GM19025 (cell line): ENCODE measurements around the gene LRRFIP1.
"Not testable (repeated sequence)": the region's sequence is repeated elsewhere in the genome, so short reads cannot be mapped to it uniquely, and the experiment has no call there.

Experiments
- ATAC-seq: cut with Tn5 transposase; IDR thresholded peaks from one replicate; pipeline ENCODE4 v1.9.1; 2021; ENCODE audit warnings: mild to moderate bottlenecking, low read depth, moderate library complexity; ENCODE audit not compliant: unreplicated experiment

The LRRFIP1 gene, protein sequence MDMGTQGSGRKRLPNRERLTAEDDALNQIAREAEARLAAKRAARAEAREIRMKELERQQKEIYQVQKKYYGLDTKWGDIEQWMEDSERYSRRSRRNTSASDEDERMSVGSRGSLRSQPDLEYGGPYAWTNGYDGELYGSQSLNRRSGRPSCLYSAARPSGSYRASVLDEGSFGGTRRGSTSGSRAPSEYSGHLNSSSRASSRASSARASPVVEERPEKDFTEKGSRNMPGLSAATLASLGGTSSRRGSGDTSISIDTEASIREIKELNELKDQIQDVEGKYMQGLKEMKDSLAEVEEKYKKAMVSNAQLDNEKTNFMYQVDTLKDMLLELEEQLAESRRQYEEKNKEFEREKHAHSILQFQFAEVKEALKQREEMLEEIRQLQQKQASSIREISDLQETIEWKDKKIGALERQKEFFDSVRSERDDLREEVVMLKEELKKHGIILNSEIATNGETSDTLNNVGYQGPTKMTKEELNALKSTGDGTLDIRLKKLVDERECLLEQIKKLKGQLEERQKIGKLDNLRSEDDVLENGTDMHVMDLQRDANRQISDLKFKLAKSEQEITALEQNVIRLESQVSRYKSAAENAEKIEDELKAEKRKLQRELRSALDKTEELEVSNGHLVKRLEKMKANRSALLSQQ

DNA sequence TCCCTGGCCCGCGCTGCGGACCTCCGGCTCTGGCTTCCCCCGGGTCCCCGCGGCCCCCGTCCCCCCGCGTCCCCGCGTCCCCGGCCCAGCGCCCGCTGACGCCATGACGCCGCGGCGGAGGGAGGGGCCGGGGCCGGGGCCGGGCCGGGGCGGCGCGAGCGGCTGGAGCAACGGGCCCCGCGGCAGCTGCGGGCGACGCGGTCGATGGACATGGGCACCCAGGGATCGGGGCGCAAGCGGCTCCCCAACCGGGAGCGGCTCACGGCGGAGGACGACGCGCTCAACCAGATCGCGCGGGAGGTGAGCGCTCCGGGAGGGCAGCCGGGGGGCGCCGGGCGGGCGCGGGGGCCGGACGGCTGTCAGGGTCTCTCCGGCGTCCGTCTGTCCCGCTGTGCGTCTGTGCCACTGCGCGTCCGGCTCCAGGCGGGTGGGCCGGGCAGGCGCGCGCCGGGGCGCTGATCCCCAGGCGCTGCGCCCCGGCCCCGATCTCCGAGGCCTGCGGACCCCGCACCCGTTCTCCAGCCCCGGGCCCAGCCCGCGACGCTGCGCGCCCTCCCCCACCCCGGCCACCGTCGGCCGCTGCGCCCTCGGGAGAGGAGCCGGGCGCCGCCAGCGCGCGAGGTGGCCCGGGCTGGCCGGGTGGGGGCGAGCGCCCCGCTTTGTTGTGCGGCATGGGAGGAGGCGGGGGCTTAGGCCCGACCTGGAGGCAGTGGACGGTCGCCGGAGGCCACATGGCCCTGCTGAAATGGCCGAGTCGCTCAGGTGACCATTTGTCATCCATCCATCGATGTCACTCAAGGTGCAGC is at the start of gene LRRFIP1:
Gene LRRFIP1, plus strand, starts transcription at position 147 of the 806 bp plus-strand sequence. Its CDS starts 58 bp downstream, at position 205.
- no peak for ATAC-seq

DNA sequence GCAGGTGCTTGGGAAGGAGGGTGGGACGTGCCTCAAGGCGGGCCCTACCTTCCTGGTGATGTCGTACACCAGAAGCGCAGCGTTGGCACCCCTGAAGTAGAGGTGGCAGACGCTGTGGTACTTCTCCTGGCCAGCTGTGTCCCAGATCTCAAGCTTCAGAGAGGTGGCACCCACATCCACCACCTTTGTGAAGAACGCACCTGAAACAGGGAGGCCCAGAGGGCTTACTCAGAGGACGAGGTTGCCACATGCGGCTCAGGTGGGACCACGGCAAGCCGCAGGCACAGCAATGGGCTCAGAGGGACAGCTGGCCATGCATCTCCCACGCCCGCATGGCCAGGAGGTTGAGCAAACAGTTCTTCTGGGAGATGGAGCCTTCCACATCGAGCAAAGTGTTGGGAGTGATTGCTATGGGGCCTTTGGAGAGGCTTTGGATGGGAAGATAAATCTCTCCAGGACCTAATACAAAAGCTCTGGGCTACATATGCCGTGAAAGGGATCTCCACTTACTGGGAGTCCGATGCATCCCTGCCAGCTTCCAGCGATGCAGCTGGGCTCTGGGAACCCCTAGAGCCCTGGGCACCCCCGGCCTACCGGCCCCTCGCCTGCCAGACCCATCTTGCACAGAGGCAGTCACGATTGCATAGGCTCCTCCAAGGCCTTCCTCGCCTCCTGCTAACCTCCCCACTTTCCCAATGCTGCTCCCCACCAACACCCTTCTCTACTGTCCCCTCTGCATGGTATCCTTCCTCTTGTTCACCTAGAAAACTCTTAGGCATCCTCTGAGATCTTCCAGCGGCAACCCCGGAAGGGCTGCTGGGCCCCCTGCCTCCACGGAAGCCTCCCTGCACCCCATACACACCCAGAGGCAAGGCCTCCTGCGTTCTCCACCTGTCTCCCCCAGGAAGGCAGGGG is 49.2 kb upstream of the LRRFIP1 start:
- no peak for ATAC-seq

DNA sequence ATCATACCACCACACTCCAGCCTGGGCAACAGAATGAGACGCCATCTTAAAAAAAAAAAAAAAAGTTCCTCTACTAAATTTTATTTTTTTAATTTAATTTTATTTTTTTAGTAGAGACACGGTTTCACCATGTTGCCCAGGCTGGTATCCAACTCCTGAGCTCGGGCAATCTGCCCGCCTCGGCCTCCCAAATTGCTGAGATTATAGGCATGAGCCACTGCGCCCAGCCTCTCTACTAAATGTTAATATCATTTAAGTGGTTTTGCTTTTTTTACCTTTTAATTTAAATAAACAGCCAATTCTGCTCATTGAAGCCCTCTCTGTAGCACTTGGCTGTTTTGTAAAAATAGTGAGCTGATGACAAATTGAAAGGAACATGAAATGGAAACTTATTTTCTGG is 46.1 kb upstream of the LRRFIP1 start:
- ATAC-seq, result no peak

DNA sequence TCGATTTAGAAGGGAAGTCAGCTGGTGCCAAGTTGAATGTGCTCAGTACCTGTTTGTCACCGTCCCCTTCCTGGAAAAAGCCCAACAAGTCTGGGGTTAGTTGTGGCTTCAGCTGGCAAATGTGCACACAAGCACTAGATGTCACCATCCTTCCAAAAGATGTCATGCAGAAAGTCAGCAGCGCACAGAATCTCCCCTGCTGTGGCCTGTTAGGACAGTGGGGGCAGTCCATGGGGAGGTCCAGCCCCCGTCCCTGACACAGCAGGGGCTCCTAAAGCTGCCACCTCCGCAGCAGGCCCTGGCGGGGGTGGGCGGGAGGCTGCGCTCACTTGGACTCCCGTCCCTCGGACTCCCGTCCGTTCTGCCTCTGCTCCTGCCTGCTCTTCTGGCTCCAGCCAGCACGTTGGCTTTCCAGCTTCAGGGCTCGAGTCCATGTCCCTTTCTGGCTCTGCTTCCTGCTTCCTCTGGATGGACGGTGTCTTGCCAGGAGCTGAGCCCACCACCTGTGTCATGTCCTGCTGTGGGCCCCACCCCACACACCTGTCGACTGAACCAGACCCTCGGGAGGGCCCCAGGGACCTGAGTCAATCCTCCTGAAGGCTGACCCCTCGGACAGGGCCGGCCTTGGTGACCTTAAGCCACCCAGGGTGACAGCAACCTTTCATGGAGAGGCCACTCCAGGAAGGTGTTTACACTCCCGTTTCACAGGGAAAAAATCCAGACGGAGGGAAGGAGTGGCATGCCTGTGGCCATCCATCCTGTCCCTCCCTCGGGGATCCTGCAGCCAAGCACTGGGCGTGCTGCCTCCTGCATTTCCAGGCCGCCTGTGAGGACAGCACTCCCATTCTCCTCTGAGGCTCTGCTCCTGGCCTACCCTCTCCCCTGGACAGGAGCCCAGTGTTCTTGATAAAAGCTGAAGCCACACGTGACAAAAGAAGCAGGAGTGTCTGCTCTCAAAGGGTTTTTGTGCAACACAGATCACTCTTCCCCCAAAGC is 45.3 kb upstream of the LRRFIP1 start:
- no peak for ATAC-seq

DNA sequence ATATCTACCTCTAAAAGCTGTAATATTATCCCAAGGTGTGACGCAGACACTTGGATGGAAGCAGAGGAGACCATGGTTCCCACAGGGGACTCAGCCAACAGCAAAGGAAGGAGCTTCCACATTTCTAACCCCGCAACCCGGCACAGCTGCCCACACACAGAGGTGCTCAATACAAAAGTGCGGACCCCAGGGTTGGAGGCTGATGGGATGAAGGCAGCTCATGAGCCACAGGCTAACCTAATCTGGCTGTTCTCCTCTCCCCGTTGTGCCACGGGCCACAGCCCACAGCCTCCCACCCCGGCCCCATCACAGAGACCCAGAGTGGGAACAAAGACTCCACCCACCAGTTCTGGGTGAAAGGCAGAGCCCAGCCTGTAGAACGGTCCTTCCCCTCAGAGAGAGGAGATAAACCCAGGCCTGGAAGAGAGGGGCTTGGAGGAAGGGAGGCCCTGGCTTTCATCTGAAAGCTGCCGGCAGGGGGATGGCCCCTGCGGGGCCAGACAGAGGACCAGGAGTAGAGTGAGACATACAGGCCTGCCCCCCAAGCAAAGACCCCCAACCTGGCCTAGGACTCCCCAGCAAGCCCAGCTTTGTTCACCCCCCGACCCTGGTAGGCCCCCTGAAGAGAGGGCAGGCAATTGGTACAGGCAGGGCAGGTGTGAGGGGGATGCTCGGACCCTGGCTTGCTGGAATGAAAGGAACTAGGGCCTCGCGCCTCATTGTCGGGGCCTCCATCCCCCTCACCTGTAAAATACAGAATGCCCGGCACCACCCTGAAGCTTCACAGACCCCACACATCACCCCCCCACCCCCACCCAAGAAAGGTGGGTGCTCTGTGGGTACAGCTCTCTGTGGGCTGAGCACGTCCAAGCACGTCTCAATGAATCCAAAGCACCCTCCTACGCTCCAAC is 43.7 kb upstream of the LRRFIP1 start:
- ATAC-seq, result no peak

DNA sequence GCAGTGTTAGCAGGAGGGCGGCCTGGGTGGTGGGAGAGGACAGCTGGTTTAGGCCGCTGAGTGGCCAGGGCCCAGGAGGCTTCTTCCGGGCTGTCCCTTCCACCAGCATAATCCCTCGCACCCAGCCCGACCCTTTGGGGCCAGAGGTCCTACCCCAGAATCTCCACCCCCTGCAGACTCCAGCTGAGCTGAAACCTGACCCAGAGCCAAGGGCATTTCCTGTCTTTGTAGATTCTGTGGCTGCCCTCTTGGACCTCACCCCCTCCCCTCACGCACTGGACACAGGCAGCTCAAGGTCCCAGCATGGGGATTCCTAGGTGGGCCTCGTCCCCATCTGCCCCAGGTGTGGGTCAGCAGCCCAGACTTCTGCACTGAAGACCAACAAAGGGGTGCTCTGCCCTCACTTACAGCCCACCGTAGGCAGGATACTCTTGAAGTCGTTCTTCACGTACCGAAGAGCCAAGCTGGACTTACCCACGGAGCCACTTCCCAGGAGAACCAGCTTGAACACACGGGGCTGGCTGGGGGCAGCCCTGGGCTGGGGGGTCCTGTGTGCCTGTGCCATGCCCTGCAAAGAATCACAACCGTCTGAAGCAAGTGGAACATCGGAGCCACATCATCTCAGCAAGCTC is 41.7 kb upstream of the LRRFIP1 start:
- ATAC-seq, result no peak

DNA sequence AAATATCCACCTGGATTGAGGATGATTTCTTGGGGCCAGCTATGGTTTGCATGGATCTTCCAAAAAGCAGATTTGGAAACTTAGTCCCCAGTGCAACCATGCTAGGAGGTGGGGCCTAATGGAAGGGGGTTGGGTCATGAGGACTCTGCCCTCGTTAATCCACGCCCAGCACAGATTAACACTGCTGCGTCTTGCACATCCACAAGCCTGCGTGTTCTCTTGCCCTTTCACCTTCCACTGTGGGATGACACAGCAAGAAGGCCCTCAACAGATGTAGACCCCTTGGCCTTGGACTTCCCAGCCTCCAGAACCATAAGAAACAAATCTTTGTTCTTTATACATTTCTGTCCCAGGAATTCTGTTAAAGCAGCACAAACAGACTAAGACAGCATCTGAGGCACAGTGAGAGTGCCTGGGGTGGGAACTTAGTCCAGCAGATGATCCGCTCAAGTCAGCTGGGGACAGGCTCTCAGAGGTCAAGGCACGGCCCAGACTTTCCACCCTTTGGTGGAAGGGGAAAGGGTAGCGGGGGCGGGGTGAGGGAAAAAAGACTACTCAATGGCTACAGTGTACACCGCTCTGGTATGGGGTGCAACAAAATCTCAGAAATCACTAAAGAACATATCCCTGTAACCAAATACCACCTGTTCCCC is 39.2 kb upstream of the LRRFIP1 start:
- no peak for ATAC-seq

DNA sequence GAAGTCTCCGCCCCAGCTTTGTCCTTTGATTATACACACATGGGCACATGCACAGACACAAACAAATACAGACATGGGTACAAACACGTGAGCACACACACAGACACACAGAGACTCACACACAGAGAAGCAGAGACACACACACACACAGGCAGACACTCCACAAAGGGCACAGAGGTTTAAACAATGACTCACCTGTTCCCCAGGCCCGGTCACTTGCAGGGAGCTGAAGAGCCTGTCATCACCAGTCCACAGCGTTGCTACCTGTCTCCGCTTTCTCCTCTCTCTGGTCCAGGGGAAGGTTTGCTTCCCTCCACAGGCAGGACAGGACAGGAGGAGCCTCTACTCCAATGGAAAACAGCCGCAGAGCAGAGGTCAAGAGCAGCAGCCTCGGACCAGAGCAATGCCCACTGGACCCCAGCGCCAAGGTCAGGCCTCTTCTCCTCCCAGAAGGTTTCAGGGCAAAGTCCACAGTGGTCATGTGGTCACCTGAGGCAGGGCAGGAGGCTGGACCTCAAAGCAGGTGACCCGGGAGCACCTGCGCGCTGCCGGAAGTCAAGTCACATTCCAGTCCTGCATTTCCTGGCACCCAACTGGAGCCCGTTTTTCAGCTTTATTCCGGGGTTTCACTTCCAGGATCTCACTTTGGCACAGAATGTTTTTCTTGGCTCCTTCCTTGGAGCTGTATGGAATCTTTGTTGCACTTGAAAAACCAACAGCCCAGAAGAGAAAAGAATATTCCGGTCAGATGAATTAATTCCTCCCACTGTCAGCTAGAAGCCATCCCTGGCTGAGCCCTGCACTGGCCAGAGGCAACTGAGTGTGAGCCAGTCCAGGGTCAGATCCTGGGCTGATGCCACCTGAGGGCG is 36.9 kb upstream of the LRRFIP1 start, which contains the start of gene RAB17:
Gene RAB17, minus strand, starts transcription at position 463 of the 869 bp plus-strand sequence. CDS start 4,580 bp downstream, outside the sequence.
- ATAC-seq, result no peak

DNA sequence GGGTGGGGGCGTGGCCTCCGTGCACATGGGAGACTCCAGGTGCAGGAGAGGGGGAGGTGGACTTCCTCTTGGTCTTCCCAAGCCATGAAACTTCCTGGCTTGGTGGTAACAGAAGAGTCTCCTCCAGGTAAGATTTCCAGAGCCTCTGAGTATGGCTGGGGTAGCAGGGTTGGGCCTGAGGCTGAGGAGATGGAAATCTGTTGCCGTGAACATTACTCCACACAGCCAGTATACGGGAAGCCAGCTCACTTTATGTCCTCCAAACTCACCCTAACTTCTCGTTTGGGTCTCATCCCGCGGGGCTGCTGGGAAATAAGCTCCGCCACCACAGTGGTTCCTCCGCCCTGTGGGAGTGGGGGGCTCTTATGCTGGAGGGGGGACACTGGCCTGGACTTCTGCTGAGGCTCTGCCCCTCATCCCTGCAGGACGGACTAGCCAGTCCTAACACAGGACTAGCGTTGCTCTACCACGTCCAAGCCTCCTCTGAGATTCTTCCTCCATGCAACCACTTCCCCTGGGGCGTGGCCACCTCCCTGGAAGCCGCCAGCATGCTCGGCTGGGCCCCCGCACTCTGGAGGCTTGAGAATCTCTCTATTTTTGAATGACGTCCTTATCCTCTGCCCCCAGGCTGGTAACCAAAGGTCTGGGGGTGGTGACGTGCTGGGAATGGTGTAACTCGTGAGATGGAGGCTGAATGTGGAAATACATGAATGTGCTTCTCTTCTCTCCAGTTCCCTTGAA is 36.1 kb upstream of the LRRFIP1 start:
- ATAC-seq, result no peak

DNA sequence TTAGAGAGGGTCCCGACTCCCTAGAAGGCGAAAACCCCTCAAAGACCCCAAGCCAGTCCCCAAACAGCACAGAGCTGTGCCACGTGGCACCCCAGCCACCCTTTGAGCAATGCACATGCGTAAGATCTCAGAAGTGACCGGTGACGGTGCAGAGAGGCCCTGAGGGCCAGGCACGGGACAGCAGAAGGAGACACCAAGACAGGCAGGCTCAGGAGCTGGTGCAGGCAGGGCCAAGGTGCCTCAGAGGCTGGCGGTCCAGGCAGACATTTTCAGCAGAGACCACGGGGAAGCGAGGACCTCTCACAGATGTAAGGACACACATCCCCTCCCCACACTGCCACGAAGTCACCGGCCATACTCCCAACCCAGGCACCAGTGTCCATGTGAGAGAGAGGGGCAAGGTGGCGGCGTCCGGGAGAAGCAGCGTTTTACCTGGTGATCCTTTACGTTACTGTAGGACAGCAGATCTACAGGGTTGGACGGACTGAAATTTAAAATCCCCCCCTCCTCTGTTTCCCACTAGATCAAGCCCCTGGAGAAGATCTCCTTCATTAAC is 34.9 kb upstream of the LRRFIP1 start:
- no peak for ATAC-seq

DNA sequence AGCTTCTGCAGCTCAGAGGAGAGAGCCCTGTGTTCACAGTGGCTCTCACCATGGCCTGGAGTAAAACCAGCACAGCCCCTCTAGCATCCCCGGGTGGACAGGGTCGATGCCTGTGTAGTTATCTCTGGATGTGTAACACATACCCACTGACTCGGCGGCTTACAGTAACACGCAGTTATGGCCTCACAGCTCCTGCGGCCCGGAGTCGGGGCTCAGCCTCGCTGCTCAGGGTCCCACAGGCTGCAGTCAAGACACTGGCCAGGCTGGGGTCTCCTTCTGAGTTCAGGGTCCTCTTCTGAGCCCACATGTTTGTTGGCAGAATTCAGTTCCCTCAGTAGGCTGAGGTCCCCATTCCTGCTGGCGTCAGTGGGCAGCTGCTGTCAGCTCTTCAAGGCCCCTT is 34.4 kb upstream of the LRRFIP1 start:
- no peak for ATAC-seq

DNA sequence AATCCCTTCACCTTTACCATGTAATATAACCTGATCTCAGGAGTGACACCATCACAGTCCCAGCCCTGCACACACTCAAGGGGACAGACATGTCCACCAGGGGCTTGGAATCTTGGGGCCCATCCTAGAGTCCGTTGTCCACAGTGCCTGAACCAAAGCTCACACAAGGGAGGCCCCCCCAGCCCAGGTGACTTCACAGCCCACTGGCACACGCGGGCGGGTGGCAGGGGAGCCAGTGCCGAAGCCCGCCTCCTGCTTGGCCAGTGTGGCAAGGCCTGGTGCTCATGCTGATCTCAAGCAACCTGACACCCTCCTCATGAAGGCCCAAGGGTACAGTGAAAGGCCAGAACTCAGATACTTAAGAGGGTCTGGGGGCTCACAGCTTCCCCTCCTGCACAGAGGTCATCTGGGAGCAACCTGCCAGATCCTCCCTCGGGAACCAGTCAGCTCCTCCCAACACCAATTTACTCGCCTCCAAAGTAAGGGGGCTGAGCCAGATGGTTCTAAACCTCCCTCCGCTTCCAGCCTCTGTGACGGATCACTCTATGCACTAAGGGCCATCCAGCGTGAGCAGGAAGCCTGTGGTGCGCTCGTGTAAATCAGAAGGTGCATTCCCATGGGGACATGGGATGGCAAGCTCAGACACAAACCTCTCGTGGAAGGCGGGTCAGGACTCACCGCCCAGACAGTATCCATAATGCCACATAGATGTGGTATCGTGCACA is 33.6 kb upstream of the LRRFIP1 start:
- no peak for ATAC-seq

DNA sequence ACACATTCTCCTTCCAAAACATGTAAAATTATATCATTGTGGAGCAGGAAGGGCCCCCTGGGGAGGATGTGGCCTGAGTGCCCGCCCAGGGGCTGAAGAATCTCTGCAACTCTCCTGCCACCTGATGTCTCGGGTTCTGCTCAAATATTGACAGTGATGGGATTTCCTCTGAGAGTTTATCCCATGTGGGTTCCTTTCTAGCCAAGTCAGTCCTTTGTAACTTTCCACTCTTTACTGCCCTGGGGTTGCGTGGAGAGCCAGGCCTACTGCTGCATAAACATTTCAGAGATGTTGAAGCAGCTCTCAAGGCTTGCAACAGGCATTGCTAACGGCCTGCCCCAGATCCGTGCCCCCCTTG is 32.9 kb upstream of the LRRFIP1 start:
- no peak for ATAC-seq

DNA sequence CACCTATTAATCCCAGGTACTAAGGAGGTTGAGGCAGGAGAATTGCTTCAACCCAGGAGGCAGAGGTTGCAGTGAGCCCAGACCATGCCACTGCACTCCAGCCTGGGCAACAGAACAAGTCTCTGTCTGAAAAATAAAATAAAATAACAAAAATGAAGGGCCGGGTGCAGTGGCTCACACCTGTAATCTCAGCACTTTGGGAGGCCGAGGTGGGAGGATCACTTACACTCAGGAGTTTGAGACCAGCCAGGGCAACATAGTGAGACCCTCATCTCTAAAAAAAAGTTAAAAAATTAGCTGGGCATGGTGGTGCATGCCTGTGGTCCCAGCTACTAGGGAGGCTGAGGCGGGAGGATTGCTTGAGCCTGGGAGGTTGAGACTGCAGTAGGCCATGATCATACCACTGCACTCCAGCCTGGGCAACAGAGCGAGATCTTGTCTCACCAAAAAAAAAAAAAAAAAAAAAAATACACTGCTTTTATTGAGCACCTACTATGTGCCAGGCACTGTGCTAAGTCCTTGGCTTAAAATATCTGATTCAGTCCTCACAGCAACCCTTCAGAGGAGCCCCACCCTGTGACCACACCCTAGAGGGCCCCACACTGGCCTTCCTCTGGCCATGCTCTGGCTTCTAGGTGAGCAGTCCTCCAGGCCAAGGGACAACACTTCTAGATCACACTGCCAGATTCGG is 31.4 kb upstream of the LRRFIP1 start:
- not testable (repeated sequence) for ATAC-seq
